ENCODE data around the gene GABRB2. TPM values are rescaled to one million over a fixed set of nuclear protein-coding genes. Genes with fewer than 3 reads are reported as not detected.
"Not testable (repeated sequence)": the region's sequence is repeated elsewhere in the genome, so short reads cannot be mapped to it uniquely, and the experiment has no call there.

The GABRB2 gene
- not detected in 2 replicates for total RNA-seq

DNA sequence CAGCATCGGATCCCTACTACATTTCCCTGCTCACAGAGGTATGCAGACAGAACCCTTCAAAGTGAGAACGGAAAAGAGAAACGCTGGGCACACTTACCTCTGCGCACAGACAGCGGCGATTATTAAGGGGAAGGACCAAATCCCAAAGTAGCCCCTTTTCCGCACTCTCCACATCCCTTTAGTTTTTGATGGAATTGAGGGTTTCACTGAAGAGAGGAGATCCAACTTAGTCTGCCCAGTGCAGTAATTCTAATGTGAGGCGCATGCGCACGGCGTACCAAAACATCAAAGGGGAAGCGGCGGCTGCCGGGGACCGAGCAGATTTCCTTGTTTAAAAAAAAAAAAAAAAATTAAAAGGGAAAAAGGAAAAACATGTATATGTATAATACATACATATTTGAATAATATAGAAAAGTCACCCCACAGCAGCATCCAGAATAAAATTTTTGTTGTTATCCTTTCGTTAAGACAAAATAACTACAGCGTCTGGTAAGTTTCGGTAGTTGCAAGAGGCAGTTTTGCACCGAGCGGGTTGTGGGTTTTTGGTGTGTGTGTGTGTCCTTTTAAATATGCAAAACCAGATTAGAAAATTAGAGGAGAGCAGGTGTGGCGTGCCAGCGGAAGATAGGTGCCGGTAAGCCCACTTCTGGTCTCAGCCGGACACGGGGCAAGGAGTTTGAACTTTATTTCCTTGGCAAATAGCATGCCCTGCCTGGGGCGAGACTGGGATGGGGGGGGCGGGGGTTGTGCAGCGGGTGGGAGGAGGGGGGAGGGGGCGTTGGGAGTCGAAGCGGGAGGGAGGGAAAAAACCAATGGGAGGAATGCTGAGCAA, at the start of gene GABRB2:
Gene GABRB2 (minus strand): TSS at position 256 of the 832 bp plus-strand sequence. CDS start 82 bp downstream, at position 174.
- intact Hi-C loops (cut with micrococcal nuclease), result loop anchor here (1.0 to 5.0 kb wide), 4 partner anchors 131 to 1124 kb away; partner anchors contain the start of gene PTTG1

- intact Hi-C loops (cut with micrococcal nuclease), result no loop called here
These were observed 39.3 kb upstream of the GABRB2 start for GRCh38 chr5:161585798-161586197.

DNA sequence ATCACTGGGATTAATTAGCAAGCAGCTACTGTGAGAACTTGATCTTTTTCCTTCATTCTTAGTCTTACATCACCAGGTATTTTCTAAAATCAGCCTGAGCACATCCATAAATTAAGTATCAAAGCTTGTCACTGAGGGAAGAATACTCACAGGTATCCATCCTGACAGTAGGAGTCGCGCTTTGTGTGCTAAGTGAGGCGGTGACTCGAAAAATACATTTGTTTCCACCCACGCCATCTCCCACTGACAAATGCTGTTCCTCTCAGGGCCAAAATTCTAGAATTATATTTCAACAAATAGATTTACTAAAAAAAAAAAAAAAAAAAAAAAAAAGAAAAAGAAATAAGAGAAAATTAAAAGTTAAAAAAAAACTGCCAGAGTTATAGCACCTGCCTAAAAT, 34.1 kb upstream of the GABRB2 start:
- intact Hi-C loops (cut with micrococcal nuclease), result no loop called here

- intact Hi-C loops (cut with micrococcal nuclease), result no loop called here
These were observed 26.4 kb upstream of the GABRB2 start for GRCh38 chr5:161572914-161573313.

DNA sequence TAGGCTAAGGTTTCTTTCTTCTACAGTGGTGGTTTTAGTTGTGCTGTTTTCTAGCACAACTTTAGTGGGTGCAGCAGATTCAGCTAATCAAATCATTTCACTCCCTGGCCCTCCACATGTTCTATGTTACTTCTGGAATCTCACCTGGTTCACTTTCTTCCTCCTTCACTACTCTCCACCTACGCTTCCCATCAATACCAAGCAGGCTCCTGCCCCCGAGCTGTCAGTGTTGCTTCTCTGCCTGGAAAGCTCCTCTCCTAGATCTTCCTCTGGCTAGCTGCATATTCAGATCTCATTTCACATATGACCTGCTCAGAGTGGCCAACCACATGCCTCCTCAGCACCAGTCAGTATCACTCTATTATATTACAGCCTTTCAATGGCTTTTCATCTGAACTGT, 19.6 kb upstream of the GABRB2 start:
- intact Hi-C loops (cut with micrococcal nuclease), result no loop called here

DNA sequence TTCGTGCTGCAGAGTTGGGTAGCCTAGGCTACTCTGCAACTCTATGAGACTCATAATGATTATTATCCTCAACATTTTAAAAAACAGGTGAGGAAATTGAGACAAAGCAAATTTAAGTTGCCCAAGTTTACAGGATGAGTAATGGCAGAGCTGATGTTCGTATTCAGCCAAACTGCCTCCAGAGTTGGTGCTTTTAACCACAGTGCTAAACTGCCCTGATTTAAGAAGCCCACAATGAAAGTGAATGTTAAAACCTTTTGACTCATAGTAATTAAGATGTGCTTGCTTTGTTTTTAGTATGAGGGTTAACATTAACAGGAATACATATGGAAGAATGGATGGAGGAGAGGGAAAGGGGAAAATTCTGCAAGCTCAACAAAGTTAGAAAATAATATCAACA, 15.9 kb upstream of the GABRB2 start:
- intact Hi-C loops (cut with micrococcal nuclease), result no loop called here

- intact Hi-C loops (cut with micrococcal nuclease), result loop anchor here (5.0 kb wide), 3 partner anchors 128 to 1127 kb away; partner anchors contain the start of gene PTTG1
These were observed 2.6 kb upstream of the GABRB2 start for GRCh38 chr5:161549106-161549505.

DNA sequence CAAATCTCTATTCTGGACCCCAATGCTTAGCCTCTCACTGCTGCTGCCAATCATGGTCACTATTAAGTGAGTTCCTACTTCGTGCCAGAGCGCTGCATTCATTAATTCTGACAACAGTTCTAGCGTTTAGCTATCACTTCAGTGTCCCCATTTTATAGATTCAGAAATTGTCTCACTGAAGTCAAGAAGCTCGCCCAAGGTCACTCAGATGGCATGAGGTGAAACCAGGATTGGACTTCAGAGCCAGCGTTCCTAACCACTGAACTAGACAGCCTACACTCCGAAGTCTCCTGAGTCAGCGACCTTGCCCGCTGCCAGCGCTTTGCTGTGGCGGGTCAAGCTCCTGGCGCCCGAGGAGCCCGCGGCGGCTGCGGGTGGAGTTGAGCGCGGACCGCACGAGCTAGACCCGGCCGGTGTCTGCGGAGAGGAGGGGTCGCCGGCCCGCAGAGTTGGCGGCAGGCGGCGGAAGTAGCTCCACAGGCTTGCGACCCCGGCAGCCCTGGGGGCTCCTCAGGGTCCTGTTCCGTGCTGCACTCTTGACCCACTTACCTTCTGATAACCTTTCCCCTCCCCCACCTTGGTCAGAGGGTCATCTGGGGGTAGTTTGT, 2.1 kb upstream of the GABRB2 start:
- intact Hi-C loops (cut with micrococcal nuclease), result loop anchor here (5.0 kb wide), 3 partner anchors 129 to 1126 kb away; partner anchors contain the start of gene PTTG1

DNA sequence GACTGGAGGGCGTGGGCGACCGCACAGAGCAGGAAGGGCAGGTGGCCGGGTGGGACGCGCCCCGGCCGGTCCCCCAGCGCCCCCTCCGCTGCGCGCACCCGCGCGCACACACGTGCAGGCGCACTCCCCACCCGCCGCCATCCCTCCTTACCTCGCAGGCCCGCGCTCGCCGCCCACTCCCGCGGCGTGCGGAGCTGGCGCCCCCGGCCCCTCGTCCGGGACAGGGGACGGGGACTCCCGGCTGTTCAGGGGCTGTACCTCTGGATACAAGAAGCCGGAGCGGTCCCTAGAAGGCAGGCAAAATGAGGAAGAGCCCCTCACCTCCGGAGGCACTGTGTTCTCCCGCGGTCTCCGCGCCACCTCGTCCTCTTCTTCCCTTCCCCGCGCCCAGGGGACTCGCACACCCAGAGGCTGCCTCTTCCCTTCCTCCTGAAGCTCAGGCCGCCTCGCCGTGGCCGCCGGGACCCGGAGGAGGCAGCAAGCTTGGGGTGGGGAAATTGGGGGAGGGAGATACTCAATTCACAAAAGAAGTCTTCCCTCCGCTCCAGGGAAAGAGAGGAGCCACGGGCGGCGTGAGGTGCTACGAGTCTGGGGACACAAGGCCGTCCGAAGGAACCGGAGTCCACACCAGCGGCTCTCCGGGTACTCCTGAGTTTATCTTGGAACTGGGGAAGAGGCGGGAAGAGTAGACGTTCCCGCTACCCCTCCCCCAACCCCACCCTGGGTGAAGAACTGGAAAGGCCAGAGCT, 1.4 kb upstream of the GABRB2 start:
- intact Hi-C loops (cut with micrococcal nuclease), result loop anchor here (5.0 kb wide), 3 partner anchors 129 to 1126 kb away; partner anchors contain the start of gene PTTG1

GRCh38 chr5:161547406-161547737, 847 bp upstream of the GABRB2 start:
- intact Hi-C loops (cut with micrococcal nuclease), result loop anchor here (5.0 kb wide), 3 partner anchors 130 to 1125 kb away; partner anchors contain the start of gene PTTG1

DNA sequence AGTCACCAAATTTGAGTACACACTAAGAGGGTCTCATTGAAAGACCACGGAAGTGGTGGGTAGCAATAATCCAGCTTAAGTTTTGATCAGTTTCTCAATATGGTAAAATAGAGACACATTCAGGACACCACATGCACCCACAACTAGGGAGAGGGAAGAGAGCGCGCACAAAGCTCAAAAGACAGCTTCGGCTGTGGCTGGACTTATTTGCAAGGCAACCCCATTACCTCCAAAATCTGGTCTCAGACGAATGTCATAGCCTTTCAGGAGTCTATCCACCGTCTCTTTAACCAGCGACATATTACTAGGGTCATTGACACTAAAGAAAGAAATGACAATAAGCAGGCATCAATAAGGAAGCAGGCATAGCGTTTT, 443 bp downstream of the GABRB2 start:
- intact Hi-C loops (cut with micrococcal nuclease), result loop anchor here (1.0 to 5.0 kb wide), 4 partner anchors 131 to 1124 kb away; partner anchors contain the start of gene PTTG1

DNA sequence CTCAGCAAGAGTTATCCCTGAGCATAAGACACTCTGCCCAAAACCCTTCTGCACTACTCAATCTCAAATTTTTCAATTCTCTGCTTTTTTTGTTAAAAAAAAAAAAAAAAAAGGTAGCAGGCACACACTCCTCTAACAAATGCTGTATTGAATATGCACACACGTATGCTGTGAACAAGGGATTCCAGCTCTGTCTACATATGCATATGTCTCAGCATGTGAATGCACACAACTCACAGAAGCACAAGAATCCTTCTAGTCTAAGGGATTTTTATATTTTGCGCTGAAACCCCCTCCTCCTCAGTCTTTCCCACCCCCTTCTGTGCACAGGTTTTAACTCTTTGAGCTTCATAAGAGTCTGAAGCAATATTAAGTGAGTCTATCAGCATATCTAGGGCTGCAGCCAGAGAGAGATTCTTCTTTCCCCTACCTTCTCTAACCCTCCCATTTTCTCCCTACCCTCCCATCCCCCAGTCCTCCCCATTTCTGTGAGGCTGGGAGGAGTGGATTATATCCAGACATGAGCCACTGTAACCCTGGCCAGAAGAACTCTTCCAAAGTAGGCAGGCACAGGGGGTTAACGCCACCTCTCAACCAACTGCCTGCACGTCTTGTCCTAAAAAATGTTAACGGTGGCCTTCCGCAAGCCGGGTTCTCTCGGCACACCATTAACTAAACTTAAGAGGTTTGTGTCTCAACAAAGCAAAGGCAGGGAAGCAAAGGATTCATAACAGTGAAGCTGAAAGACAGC, 1.0 kb downstream of the GABRB2 start:
- intact Hi-C loops (cut with micrococcal nuclease), result loop anchor here (1.0 to 5.0 kb wide), 4 partner anchors 132 to 1123 kb away; partner anchors contain the start of gene PTTG1

DNA sequence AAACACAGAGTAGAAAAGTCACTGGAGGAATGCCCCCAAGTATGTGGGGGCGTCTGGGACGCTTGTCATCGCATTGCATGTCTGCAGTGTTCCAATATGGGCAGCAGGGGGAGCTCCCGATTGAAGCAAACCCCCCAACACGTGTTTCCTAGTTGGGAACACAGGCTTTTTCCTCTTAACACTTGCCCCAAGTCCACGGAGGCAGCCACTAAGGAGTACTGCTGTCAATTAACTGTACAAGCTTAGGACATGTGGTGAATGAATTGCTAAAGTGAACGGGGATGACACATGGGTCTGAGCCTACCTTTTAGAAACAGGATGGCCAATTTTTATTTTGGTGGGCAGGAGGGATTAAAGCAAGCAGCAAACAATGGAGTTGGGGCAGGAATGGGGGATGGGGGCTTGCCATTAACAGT, 2.2 kb downstream of the GABRB2 start:
- intact Hi-C loops (cut with micrococcal nuclease), result no loop called here

DNA sequence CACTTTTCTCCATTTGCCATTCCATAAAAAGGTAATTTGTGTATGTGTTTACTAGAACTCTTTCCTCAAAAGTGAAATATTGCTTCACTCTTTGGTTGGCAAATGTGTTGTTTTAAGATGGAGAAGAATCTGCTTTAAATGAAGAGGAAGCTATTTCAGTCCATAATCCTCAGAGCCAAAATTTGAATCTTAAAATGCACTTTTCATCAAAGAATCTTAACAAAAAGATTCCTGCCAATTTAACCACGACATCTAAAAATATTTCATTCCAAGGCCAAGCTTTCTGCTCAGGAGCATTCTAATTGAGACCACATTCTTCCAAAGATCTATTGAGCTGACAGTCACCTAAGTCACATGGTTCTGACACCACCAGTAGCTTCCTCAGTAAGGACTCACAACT, 7.5 kb downstream of the GABRB2 start:
- intact Hi-C loops (cut with micrococcal nuclease), result no loop called here

- intact Hi-C loops (cut with micrococcal nuclease), result no loop called here
These were observed 10.8 kb downstream of the GABRB2 start for GRCh38 chr5:161535762-161536161.

- intact Hi-C loops (cut with micrococcal nuclease), result no loop called here
These were observed 15.8 kb downstream of the GABRB2 start for GRCh38 chr5:161530700-161531099.

DNA sequence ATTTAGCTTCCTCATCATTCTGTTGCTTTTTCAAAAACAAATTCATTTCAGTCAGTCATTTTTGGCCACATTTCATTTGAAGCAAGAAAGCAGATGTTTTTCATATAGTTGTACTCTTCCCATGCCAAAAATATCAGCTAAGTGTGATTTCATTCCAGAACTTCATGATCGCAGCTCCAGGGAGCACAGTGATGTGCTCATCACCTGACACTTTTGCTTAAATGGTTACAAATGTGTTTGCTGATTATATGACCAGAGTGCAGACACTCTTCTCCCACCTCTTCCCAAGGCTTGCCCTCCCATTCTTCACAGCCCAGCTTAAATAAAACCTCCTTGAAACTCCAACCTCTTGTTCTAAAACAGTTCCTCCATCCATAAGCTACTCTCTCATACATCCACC, 32.6 kb downstream of the GABRB2 start:
- intact Hi-C loops (cut with micrococcal nuclease), result no loop called here

DNA sequence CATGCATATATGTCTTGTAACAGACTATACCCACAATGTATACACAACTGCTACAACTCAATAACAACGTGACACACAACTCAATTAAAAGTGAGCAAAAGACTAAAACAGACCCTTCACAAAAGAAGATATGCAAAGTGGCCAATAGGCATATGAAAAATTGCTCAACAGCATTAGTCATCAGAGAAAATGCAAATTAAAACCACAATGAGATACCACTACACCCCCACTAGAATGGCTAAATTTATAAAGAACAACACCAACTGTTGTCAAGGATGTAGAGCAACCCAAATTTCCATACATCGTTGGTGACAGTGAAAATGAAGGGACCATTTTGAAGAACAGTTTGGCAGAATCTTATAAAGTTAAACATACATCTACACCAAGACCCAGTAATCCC, 38.9 kb downstream of the GABRB2 start:
- intact Hi-C loops (cut with micrococcal nuclease), result no loop called here

GRCh38 chr5:161505160-161505559, 41.4 kb downstream of the GABRB2 start:
- intact Hi-C loops (cut with micrococcal nuclease), result not testable (repeated sequence)

DNA sequence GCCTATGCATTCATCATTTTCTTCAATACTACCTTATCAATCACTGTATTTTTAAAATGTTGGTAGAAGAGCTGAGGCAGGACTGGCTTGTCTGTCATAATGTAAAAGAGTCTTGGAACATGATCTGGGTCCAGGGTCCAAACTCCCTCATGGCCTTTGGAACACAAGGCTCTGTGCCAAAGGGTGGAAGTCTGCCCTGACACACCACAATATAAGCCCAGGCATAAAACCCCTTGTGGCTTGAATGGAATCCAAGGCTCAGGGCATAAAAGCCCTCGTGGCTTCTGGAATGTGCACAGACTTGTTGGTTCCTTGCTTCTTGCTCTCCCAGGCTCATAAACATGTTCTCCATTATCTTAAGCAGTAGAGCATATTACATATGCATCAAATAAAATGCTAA, 48.0 kb downstream of the GABRB2 start:
- intact Hi-C loops (cut with micrococcal nuclease), result no loop called here

DNA sequence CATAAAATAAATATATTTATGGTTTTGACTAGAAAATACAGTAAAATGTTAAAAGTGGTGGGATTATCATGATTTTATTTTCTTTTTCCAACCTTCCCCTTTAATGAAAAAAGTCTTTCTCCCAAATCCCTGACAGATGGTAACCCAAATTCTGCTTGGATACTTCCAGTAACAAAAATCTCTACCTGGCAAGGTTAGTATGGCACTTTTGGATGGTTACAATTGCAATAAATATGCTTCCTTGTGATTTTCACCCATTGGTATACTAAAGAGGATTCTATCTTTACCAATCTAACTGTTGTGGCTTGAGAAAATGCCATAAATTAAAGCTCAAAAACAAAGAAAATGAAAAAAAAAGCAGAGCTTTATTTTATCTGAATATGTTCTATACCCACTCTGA, 62.8 kb downstream of the GABRB2 start:
- intact Hi-C loops (cut with micrococcal nuclease), result no loop called here

Measured in T-helper 1 cell treated with Interleukin-12 subunit alpha and Interleukin-12 subunit beta and Interleukin-4 antibody, amounts not matched to agents 30 ng/mL and 1 ng/mL, for 36 hours (primary cell).